Prostate gland (tissue), 2 donors: ENCODE data around the gene RAB5IF. TPM values are rescaled to one million over a fixed set of nuclear protein-coding genes. Genes with fewer than 3 reads are reported as not detected.

Source experiments
- DNase-seq: peaks from one replicate; pipeline ENCODE4 v3.0.0-alpha.2; 2019; ENCODE audit warnings: low spot score
- H3K27ac ChIP-seq, 2 donors: fragments of 200-600 bp; sonication (generic); 2 replicates each; pipeline ENCODE4 v1.5.1; 2017 to 2019
- H3K27me3 ChIP-seq: fragments of 200-600 bp; sonication (generic); replicated peaks from 2 replicates; pipeline ENCODE4 v1.5.1; 2019; ENCODE audit not compliant: insufficient read depth
- H3K36me3 ChIP-seq, 2 donors: fragments of 200-600 bp; sonication (generic); 1 replicate in 1 of 2; 2 replicates in 1 of 2; pipeline versions ENCODE4 v1.5.1 to v1.8.1; 2017 to 2019
- H3K4me1 ChIP-seq: fragments of 200-600 bp; sonication (generic); replicated peaks from 2 replicates; pipeline ENCODE4 v1.5.1; 2019
- H3K4me3 ChIP-seq, 2 donors: fragments of 200-600 bp; sonication (generic); 2 replicates each; pipeline ENCODE4 v1.5.1; 2017 to 2019
- H3K9me3 ChIP-seq: fragments of 200-600 bp; sonication (generic); 2 replicates; pipeline ENCODE4 v1.5.1; 2017
- CTCF ChIP-seq, 4 experiments: fragments of 200-600 bp in 2 of 4; fragments of 450-650 bp in 2 of 4; sonication (generic) in 2 of 4; IDR thresholded peaks; 1 replicate in 3 of 4; 2 replicates in 1 of 4; pipeline ENCODE4 v1.5.1; 2016 to 2019; ENCODE audit warnings: antibody characterized with exemption in 4 of 4, mild to moderate bottlenecking in 2 of 4, moderate library complexity in 2 of 4
- POLR2A ChIP-seq: fragments of 450-650 bp; IDR thresholded peaks from one replicate; pipeline ENCODE4 v1.6.1; 2016; ENCODE audit warnings: antibody characterized with exemption, mild to moderate bottlenecking
- POLR2AphosphoS5 ChIP-seq: sonication (generic); formaldehyde crosslinking; IDR thresholded peaks from one replicate; pipeline ENCODE4 v1.6.1; 2017; ENCODE audit warnings: antibody characterized with exemption
- WGBS: methylation state at CpG from one replicate; pipeline ENCODE4 v1.1.5; 2018; 5-methylcytosine and 5-hydroxymethylcytosine counted together
- intact Hi-C: fragments of 100-400 bp; cut with DNase I; formaldehyde crosslinking; loops from one replicate; pipeline ENCODE4 v1.14.2; 2022
- total RNA-seq, 2 donors: library from RNA; depleted of rRNA; stranded (reverse); fragments of >200 nt; gene quantifications; one replicate each; pipeline ENCODE4 v1.1.0, GENCODE V29; 2016

The RAB5IF gene
- total RNA-seq, 2 donors from 2014 or later, result 72.8 to 92.3 TPM

- DNase-seq, result no peak
- Histone ChIP-seq H3K27me3 (no peaks in the 10 kb centered on the region), H3K27ac (no peak overlapping the region), H3K4me3 (no peak overlapping the region), H3K9me3 (no peaks in the 10 kb centered on the region), H3K36me3 (peaks cover 0 to 3% of the 10 kb centered on the region in 2 donors), H3K4me1 (no peaks in the 10 kb centered on the region)
- TF ChIP-seq CTCF (IDR thresholded peaks at IDR 0.05), result no peak
- no peak for TF ChIP-seq POLR2A
- TF ChIP-seq POLR2AphosphoS5, result no peak
- WGBS, result 84% methylated on average over 14 of the region's 14 CpGs
- intact Hi-C loops, result loop anchor here (5.0 kb wide), 1 partner anchor 272 kb away; no protein-coding TSS in a partner anchor
Observed at GRCh38 chr20:36614781-36615557, 9.4 kb downstream of the RAB5IF start.

DNA sequence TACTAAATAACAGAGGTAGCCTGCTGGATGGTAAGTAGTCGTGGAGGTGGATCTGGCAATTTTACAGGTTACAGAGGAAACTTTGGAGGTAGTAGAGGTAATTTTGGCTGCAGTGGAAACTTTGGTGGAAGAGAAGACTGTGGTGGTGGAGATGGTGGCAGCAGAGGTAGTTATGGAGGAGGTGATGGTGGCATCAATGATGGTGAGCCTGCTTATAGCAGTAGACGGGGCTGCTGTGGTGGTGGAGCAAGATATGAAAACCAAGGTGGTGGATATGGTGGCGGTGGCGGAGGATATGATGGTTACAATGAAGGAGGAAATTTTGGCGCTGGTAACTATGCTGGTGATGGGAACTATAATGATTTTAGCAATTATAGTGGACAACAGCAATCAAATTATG, 15.3 kb downstream of the RAB5IF start:
- no peak overlapping the region for H3K4me3 ChIP-seq
- no peak for TF ChIP-seq POLR2A
- no peak for TF ChIP-seq CTCF (IDR thresholded peaks at IDR 0.05)
- no peak for TF ChIP-seq POLR2AphosphoS5
- DNase-seq, result no peak
- 97% methylated on average over 5 of the region's 5 CpGs for WGBS
- H3K9me3 ChIP-seq, result no peaks in the 10 kb centered on the region
- H3K36me3 ChIP-seq, result no peaks in the 10 kb centered on the region
- no peaks in the 10 kb centered on the region for H3K27me3 ChIP-seq
- no peak overlapping the region for H3K27ac ChIP-seq
- peaks cover 3% of the 10 kb centered on the region for H3K4me1 ChIP-seq
- intact Hi-C loops, result no loop called here

- Histone ChIP-seq H3K36me3 (no peaks in the 10 kb centered on the region), H3K4me3 (no peak overlapping the region), H3K4me1 (peaks cover 3% of the 10 kb centered on the region), H3K27ac (peak overlapping the region in 1 of 2 donors; percentile 41), H3K9me3 (no peaks in the 10 kb centered on the region), H3K27me3 (no peaks in the 10 kb centered on the region)
- TF ChIP-seq POLR2A (no peak), POLR2AphosphoS5 (no peak), CTCF (IDR thresholded peaks at IDR 0.05) (no peak)
- no peak for DNase-seq
- intact Hi-C loops, result no loop called here
- WGBS, result 93% methylated on average over 2 of the region's 2 CpGs
Observed at GRCh38 chr20:36623444-36623843, 17.9 kb downstream of the RAB5IF start.

DNA sequence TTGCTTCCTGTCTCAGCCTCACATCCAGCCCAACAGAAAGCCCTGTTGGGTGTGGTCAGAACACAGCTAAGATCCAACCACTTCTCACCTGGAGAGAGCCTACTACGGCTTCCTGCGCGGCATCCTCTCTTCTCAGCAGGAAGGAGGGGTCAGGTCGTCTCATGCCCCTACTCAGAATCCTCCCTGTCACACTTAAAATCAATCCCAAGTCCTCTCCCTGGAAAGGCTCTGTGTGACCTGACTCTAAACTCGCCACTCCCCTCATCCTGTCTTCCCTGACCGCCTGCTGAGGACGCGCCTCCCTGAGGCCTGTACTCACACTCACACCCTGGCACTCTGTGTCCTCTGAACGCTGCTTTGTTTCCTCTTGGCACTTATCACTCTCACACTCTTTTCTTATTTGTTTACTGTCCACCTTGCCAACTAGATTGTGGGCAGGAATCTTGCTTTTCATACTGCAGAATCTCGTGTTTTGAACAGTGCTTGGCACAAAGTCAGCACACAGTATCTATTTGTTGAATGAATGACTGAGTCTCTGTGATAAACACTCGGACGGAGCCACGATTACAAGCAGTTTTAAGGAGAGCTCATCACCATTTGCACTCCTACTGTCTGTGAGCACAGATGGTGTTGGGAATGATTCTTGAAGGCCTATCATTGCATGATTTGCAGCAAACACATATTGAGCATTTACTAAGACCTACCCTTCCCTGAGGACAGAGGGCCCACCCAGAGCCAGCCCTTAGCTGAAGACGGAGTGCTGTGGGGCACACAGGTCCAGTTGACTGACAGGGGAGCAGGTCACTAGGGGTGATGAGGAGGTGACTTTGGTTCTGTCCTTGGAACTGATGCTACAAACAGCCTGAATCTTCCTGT, 18.7 kb downstream of the RAB5IF start:
- Histone ChIP-seq H3K27ac (peak overlapping the region in 1 of 2 donors; percentile 41), H3K4me3 (no peak overlapping the region), H3K27me3 (no peaks in the 10 kb centered on the region), H3K9me3 (no peaks in the 10 kb centered on the region), H3K36me3 (no peaks in the 10 kb centered on the region), H3K4me1 (peaks cover 3% of the 10 kb centered on the region)
- DNase-seq, result peak; percentile 48
- no peak for TF ChIP-seq CTCF (IDR thresholded peaks at IDR 0.05)
- TF ChIP-seq POLR2A, result no peak
- TF ChIP-seq POLR2AphosphoS5, result peak; percentile 71
- 32% methylated on average over 14 of the region's 14 CpGs for WGBS
- intact Hi-C loops, result no loop called here
